Measurements from ENCODE around the gene RNF157.

RNF157 gene

GRCh38 chr17:76223802-76224201 is 16.5 kb downstream of the RNF157 start:
- no peaks in the 10 kb centered on the region for H3K9me3 ChIP-seq (ENCODE audit: control insufficient read depth, insufficient read depth, low read length)
- H3K27ac ChIP-seq (ENCODE audit: low read depth, low read length) = no peak overlapping the region
- no peaks in the 10 kb centered on the region for H3K36me3 ChIP-seq (ENCODE audit: control insufficient read depth, low read length)
- no peaks in the 10 kb centered on the region; the same call in 1 of the 2 replicates for H3F3A ChIP-seq (ENCODE audit: control insufficient read depth, insufficient read depth)
- no peaks in the 10 kb centered on the region for H4K20me1 ChIP-seq (ENCODE audit: control insufficient read depth, insufficient read depth, low read depth, low read length)
- no peaks in the 10 kb centered on the region for H3K4me1 ChIP-seq (ENCODE audit: control insufficient read depth, low read length)
- no peaks in the 10 kb centered on the region for H3K79me2 ChIP-seq (ENCODE audit: control insufficient read depth, low read length)
- H3K27me3 ChIP-seq (ENCODE audit: control insufficient read depth, low read length) = peaks cover 3% of the 10 kb centered on the region; the same call in 1 of the 2 replicates
- TF ChIP-seq CTCF (IDR thresholded peaks at IDR 0.05; ENCODE audit: low read depth, low read length, poor library complexity, severe bottlenecking) (no peak), EZH2phosphoT487 (IDR thresholded peaks at IDR 0.05; ENCODE audit: borderline replicate concordance, low read length) (no peak)
- no peak overlapping the region for H3K4me3 ChIP-seq (ENCODE audit: low read length)
- H3K9me2 ChIP-seq (replicated peaks; ENCODE audit: control insufficient read depth, low read length) = no peaks in the 10 kb centered on the region
- no peak overlapping the region for H3K4me2 ChIP-seq (ENCODE audit: low read length)

GRCh38 chr17:76219670-76220383 is 20.5 kb downstream of the RNF157 start:
- Histone ChIP-seq H3K4me2 (ENCODE audit: low read length) (no peak overlapping the region), H3K4me3 (ENCODE audit: low read length) (no peak overlapping the region)

GRCh38 chr17:76217081-76217480 is 23.2 kb downstream of the RNF157 start:
- H3K4me2 ChIP-seq (ENCODE audit: low read length) = no peak overlapping the region
- no peaks in the 10 kb centered on the region; the same call in 1 of the 2 replicates for H3F3A ChIP-seq (ENCODE audit: control insufficient read depth, insufficient read depth)
- H4K20me1 ChIP-seq (ENCODE audit: control insufficient read depth, insufficient read depth, low read depth, low read length) = no peaks in the 10 kb centered on the region
- no peaks in the 10 kb centered on the region for H3K9me3 ChIP-seq (ENCODE audit: control insufficient read depth, insufficient read depth, low read length)
- no peaks in the 10 kb centered on the region for H3K4me1 ChIP-seq (ENCODE audit: control insufficient read depth, low read length)
- no peaks in the 10 kb centered on the region for H3K9me2 ChIP-seq (replicated peaks; ENCODE audit: control insufficient read depth, low read length)
- H3K79me2 ChIP-seq (ENCODE audit: control insufficient read depth, low read length) = no peaks in the 10 kb centered on the region
- H3K4me3 ChIP-seq (ENCODE audit: low read length) = no peak overlapping the region
- no peak for TF ChIP-seq EZH2phosphoT487 (IDR thresholded peaks at IDR 0.05; ENCODE audit: borderline replicate concordance, low read length)
- no peak for TF ChIP-seq CTCF (IDR thresholded peaks at IDR 0.05; ENCODE audit: low read depth, low read length, poor library complexity, severe bottlenecking)
- no peaks in the 10 kb centered on the region for H3K36me3 ChIP-seq (ENCODE audit: control insufficient read depth, low read length)
- peaks cover 36% of the 10 kb centered on the region for H3K27me3 ChIP-seq (ENCODE audit: control insufficient read depth, low read length)
- H3K27ac ChIP-seq (ENCODE audit: low read depth, low read length) = no peak overlapping the region

More at GRCh38 chr17:76219670-76220383, 20.5 kb downstream of the RNF157 start:
- H3K9me3 ChIP-seq (ENCODE audit: control insufficient read depth, insufficient read depth, low read length) = no peaks in the 10 kb centered on the region
- no peaks in the 10 kb centered on the region for H3K9me2 ChIP-seq (replicated peaks; ENCODE audit: control insufficient read depth, low read length)
- no peaks in the 10 kb centered on the region; the same call in 1 of the 2 replicates for H3F3A ChIP-seq (ENCODE audit: control insufficient read depth, insufficient read depth)
- no peak for TF ChIP-seq CTCF (IDR thresholded peaks at IDR 0.05; ENCODE audit: low read depth, low read length, poor library complexity, severe bottlenecking)
- TF ChIP-seq EZH2phosphoT487 (IDR thresholded peaks at IDR 0.05; ENCODE audit: borderline replicate concordance, low read length) = no peak
- H3K4me1 ChIP-seq (ENCODE audit: control insufficient read depth, low read length) = no peaks in the 10 kb centered on the region
- no peak overlapping the region for H3K27ac ChIP-seq (ENCODE audit: low read depth, low read length)
- H3K36me3 ChIP-seq (ENCODE audit: control insufficient read depth, low read length) = no peaks in the 10 kb centered on the region
- H3K79me2 ChIP-seq (ENCODE audit: control insufficient read depth, low read length) = no peaks in the 10 kb centered on the region
- peaks cover 13% of the 10 kb centered on the region for H3K27me3 ChIP-seq (ENCODE audit: control insufficient read depth, low read length)
- no peaks in the 10 kb centered on the region for H4K20me1 ChIP-seq (ENCODE audit: control insufficient read depth, insufficient read depth, low read depth, low read length)

All from DOHH2 (cell line).